TTC549 (cell line): ENCODE data around the gene CDC5L.
"Not testable (repeated sequence)": the region's sequence is repeated elsewhere in the genome, so short reads cannot be mapped to it uniquely, and the experiment has no call there.

Experiments
- FAIRE-seq: peaks from 2 replicates; lab custom pipeline; 2012; peaks lifted over from hg19 to GRCh38; lab: Jason Lieb, UNC

Gene CDC5L

GRCh38 chr6:44415873-44416502, 28.5 kb downstream of the CDC5L start:
- no peak for FAIRE-seq

GRCh38 chr6:44422531-44422930, 35.0 kb downstream of the CDC5L start:
- FAIRE-seq = no peak

GRCh38 chr6:44423306-44423705, 35.8 kb downstream of the CDC5L start:
- no peak for FAIRE-seq

- no peak for FAIRE-seq
Measured at GRCh38 chr6:44425951-44426350, 38.4 kb downstream of the CDC5L start.

- no peak for FAIRE-seq
Measured at GRCh38 chr6:44428682-44429081, 41.2 kb downstream of the CDC5L start.

GRCh38 chr6:44430326-44430725, 42.8 kb downstream of the CDC5L start:
- FAIRE-seq = no peak

GRCh38 chr6:44431118-44431725, 43.7 kb downstream of the CDC5L start:
- FAIRE-seq = peak; percentile 73

- FAIRE-seq = no peak
Measured at GRCh38 chr6:44432227-44432626, 44.7 kb downstream of the CDC5L start.

- no peak for FAIRE-seq
Measured at GRCh38 chr6:44432726-44433125, 45.2 kb downstream of the CDC5L start.

- FAIRE-seq = no peak
Measured at GRCh38 chr6:44435500-44435899, 48.0 kb downstream of the CDC5L start.

- FAIRE-seq = no peak
Measured at GRCh38 chr6:44438827-44439226, 51.3 kb downstream of the CDC5L start.

GRCh38 chr6:44439270-44440045, 52.0 kb downstream of the CDC5L start:
- no peak for FAIRE-seq

- no peak for FAIRE-seq
Measured at GRCh38 chr6:44441091-44441855, 53.8 kb downstream of the CDC5L start.

- no peak for FAIRE-seq
Measured at GRCh38 chr6:44442236-44442635, 54.7 kb downstream of the CDC5L start.

- FAIRE-seq = no peak
Measured at GRCh38 chr6:44442833-44443444, 55.4 kb downstream of the CDC5L start.

GRCh38 chr6:44444853-44445252, 57.3 kb downstream of the CDC5L start:
- FAIRE-seq = no peak

- FAIRE-seq = no peak
Measured at GRCh38 chr6:44446626-44447300, 59.3 kb downstream of the CDC5L start.

- FAIRE-seq = not testable (repeated sequence)
Measured at GRCh38 chr6:44449181-44449580, 61.7 kb downstream of the CDC5L start.

GRCh38 chr6:44451803-44452695, 64.5 kb downstream of the CDC5L start:
- FAIRE-seq = no peak

- no peak for FAIRE-seq
Measured at GRCh38 chr6:44452725-44453124, 65.2 kb downstream of the CDC5L start.

GRCh38 chr6:44453146-44453545, 65.6 kb downstream of the CDC5L start:
- no peak for FAIRE-seq
